EH (cell line): Measurements from ENCODE around the gene SYNCRIP.
"Not testable (repeated sequence)": the region's sequence is repeated elsewhere in the genome, so short reads cannot be mapped to it uniquely, and the experiment has no call there.

Source experiments
- DNase-seq: peaks from one replicate; pipeline ENCODE4 v3.0.0-alpha.2; 2015; ENCODE audit warnings: low read depth

SYNCRIP gene

DNA sequence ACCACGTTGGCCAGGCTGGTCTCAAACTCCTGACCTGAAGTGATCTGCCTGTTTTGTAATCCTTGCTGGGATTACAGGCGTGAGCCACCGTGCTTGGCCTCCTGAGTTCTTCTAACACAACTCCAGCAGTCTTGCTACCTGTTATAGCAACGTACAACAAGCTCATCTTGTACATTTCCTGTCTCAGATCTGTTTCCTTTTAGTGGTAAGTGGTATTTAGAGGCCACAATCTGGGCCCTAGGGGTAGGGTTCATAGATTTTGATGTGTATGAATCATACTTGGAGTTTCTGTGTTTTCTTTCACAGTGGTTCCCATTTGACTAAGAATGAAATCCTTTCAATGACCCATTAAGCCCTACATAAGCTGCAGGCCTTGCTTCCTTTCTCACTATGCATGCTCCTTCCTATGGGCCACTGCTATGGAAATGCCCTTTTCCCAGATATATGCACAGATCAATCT is 27.1 kb upstream of the SYNCRIP start:
- DNase-seq, result peak; percentile 82

GRCh38 chr6:85662251-85662650 is 19.6 kb upstream of the SYNCRIP start:
- DNase-seq, result no peak

- peak; percentile 98 for DNase-seq
Measured at GRCh38 chr6:85660181-85660611, 17.5 kb upstream of the SYNCRIP start.

DNA sequence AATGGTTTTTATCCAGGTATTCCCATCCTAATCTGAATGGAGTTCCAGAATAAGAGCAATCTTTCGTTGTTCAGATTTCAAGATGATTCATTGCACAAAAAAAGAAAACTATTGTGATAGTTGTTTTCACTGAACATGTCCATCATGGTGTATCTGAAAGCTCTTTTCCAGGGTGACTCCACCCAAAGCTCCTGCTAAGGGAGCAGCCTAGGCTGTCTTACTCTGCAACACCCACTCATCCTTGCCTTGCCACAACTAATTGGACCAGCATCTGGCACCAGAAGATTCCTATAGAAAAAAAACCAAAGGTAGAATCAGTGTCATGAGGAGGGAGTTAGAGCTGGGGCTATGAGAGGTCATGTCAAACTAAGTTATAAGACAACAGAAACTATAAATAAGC is 7.9 kb upstream of the SYNCRIP start:
- DNase-seq, result no peak

- DNase-seq, result no peak
Measured at GRCh38 chr6:85644279-85644762, 1.6 kb upstream of the SYNCRIP start.

- DNase-seq, result peak; percentile 96
Measured at GRCh38 chr6:85643537-85644278, 1.0 kb upstream of the SYNCRIP start.

DNA sequence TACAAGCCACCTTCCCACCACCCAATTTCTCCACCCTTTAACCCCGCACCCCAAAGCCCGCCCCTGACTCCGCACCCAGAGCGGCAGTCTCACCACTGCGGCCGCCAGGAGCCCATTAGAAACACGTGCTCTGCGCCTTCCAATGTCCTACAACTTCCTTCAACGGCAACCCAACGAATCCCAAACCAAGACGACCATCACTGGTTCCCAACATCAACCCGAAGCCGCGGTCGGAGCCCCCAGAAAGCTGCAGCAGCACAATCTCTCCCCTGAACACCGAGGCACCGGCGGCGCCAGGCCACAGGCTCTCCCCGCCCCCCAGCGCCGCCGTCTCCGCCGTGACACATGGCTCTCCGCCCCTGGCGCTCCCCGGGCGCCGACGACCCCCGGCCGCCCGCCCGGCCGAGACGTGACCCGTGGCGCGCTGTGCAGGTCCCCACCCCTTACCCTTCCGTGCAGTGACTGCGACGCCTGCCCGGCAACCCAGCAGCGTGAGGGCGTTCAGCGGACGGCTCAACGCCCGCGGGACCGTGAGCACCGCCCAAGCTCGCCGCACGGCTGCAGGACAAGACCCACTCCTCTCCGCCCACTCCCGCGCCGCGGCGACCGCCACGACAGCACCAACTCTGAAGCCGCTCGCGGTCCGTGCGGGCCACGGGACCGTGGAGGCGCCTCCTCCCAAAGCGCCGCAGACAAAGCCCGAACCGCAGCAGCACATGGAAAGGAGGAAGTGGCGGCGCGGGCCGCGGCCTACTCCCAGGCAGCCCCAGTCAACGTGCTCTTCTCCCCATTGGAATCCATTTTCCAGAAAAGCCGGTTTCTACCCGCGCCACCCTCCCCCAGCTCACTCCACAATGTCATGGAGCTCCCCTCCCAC is 551 bp downstream of the SYNCRIP start:
- peak; percentile 68 for DNase-seq

DNA sequence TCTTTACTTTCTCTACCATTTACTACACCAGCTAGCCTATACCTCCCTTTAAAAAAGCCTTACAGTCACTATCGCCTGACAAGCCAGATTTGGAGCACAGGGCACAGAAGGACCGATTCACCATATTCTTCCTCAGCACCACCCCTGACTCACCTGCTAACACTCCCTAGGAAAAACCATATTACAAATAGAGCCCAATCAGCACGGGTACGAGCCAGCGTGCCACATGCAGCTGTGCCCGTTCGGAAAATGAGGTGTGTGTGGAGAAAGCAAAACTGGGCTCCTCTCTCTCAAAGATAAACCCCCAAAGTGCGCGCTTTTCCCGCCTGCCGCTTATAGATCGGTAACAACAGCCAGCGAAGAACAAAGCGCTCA is 1.2 kb downstream of the SYNCRIP start:
- DNase-seq, result peak; percentile 17

DNA sequence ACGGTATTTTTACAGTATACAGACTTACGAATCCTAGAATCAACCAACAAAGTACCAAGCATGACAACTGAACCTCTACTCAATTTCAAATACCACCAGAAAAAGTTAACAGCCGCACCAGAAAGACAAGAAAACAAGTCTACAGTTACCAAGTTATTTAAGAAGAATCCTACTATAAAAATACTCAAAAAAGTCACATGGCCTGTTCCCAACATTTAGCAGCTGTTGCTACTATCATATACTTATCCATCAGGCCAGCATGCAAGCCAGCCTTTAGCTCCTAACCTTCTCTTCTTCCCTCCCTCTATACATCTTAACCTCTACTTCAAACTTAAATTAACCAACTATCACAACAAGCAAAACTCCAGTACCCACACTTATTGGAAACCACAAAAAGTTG is 1.9 kb downstream of the SYNCRIP start:
- DNase-seq, result peak; percentile 22

- DNase-seq, result peak; percentile 23
Measured at GRCh38 chr6:85637579-85637978, 5.1 kb downstream of the SYNCRIP start.

GRCh38 chr6:85632164-85632942 is 10.3 kb downstream of the SYNCRIP start:
- no peak for DNase-seq

- not testable (repeated sequence) for DNase-seq
Measured at GRCh38 chr6:85631117-85631516, 11.6 kb downstream of the SYNCRIP start.

DNA sequence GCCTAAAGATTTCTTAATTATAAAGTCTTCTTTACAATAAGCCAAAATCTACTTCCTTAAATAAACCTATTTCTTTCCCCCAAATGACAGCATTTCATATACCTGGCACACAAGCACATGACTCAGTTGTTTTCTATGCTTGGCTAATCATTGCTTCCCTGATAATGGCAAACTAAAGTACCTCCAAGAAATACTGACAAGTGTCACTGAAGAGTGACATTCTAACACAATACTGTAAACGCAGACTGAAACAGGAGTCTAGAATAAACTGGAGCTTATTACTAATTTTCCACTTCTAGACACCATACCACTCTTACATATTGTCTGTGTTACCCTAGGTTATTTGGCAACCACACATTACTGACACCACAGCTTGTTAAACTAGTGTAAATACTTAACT is 14.3 kb downstream of the SYNCRIP start:
- DNase-seq, result no peak

DNA sequence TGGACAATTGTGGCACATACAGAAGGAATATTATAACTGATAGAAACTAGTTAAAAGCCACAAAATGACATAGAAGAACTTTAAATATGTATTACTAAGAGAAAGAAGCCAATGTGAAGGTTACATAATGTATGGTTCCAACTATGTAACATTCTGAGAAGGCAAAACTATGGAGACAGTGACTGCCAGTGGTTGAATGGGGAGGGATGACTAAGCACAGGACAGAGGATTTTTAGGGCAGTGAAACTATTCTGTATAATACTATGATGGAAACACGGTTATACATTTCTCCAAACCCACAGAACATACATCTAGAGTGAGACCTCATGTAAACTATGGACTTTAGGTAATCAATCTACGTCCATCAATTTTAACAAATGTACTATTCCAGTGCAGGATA is 22.4 kb downstream of the SYNCRIP start:
- DNase-seq, result peak; percentile 47

GRCh38 chr6:85614780-85615179 is 27.9 kb downstream of the SYNCRIP start:
- DNase-seq, result no peak

DNA sequence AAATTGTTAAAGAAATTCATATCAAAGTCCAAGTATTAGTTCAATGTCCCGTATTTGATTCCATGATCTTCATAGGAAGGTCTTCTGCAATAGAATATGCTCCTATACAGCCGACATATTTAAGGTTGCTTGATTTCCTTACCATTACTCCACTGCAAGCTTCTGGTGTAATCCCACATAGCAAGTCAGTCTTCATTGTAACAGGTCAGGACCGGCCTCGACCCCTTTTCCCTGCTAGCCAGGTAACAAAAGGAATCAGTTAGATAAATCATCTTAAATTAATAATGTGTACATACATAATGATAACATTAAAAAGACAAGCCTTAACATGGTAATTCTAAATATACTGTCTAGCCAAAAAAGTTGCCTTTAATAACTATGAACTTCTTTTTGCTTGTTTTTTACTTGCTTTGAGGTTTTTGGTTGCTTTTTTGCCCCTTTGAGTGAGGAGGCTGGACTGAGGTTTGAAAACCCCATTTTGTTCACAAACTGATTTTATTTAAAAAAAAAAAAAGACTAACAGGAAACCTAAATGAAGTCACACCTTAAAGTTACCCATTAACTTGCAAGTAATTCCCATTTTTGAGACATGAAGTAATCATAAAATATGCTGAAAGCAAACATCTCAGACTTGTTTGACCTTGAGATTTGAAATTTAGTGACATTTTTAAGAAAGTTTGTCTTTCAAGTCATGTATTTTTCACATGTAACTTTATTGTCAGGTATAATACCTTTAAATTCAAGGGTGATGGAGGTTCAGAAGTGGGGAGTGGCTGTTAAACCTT is 29.8 kb downstream of the SYNCRIP start:
- DNase-seq, result no peak

DNA sequence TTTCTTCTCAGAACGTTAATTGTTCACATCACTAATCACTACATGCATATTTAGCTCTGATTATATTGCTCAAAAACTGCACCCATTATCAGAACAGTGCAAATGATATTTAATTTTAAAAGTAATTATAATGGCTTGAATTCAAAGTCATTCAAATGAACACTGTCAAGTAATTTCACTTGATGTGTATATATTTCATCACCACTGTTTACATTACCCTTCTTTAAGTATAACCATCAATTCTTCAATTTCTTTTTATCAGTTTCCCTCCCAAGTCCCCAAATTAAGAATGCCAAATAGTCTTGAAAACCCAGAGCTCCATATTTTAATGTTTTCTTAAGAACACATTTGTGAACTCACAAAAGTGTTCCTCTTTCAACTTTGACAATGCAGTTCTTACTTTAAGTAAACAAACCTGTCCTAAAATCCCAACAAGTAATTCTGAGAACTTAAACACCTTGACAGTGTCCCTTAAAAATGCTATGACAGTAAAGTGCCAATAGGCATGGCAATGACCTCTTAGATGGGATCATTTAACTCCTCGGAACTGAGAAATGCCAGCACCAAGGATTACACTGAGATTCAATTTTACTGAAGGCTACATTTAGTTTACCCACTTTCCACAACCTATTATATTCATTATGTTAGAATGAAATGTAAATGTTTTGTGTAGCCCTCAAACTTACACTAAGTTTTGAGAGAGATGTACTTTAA is 32.3 kb downstream of the SYNCRIP start:
- no peak for DNase-seq

GRCh38 chr6:85602100-85602499 is 40.6 kb downstream of the SYNCRIP start:
- no peak for DNase-seq

GRCh38 chr6:85600713-85601313 is 41.9 kb downstream of the SYNCRIP start:
- no peak for DNase-seq

- DNase-seq, result no peak
Measured at GRCh38 chr6:85594197-85594930, 48.3 kb downstream of the SYNCRIP start.
